Measurements from ENCODE around the gene PTPN1. TPM values are rescaled to one million over a fixed set of nuclear protein-coding genes. Genes with fewer than 3 reads are reported as not detected.

PTPN1 gene
- total and polyA plus RNA-seq, 8 donors: 26.3 to 98.6 (median 30.4) TPM

GRCh38 chr20:50621068-50621665 is 111.0 kb downstream of the PTPN1 start:
- no peak for DNase-seq

GRCh38 chr20:50624351-50625016 is 114.3 kb downstream of the PTPN1 start:
- no peak overlapping the region for H3K4me3 ChIP-seq
- H3K36me3 ChIP-seq: no peaks in the 10 kb centered on the region
- H3K27me3 ChIP-seq: no peaks in the 10 kb centered on the region
- peaks cover 0 to 13% of the 10 kb centered on the region in 2 donors for H3K9me3 ChIP-seq
- no peak overlapping the region for H3K27ac ChIP-seq
- no peak for TF ChIP-seq CTCF (IDR thresholded peaks at IDR 0.05)
- intact Hi-C loops (cut with DNase I): no loop called here
- DNase-seq (peak in 3 of 4 donors; percentile 57 to 60 (median 59)), ATAC-seq (peak; percentile 77)
- H3K4me1 ChIP-seq: no peaks in the 10 kb centered on the region

More at GRCh38 chr20:50621068-50621665, 111.0 kb downstream of the PTPN1 start:
- Histone ChIP-seq H3K27ac (no peak overlapping the region), H3K4me1 (no peaks in the 10 kb centered on the region), H3K9me3 (peaks cover 0 to 13% of the 10 kb centered on the region in 2 donors), H3K36me3 (no peaks in the 10 kb centered on the region), H3K27me3 (no peaks in the 10 kb centered on the region), H3K4me3 (no peak overlapping the region)
- ATAC-seq: no peak
- TF ChIP-seq CTCF (IDR thresholded peaks at IDR 0.05): no peak
- intact Hi-C loops (cut with DNase I): no loop called here

- no peak for DNase-seq
- peak in 1 of 2 donors; percentile 29 for TF ChIP-seq CTCF (IDR thresholded peaks at IDR 0.05)
- H3K4me1 ChIP-seq: no peaks in the 10 kb centered on the region
- intact Hi-C loops (cut with DNase I): no loop called here
- H3K27ac ChIP-seq: no peak overlapping the region
- H3K4me3 ChIP-seq: no peak overlapping the region
- peak; percentile 26 for ATAC-seq
- no peaks in the 10 kb centered on the region for H3K36me3 ChIP-seq
- no peaks in the 10 kb centered on the region for H3K27me3 ChIP-seq
- peaks cover 0 to 6% of the 10 kb centered on the region in 2 donors for H3K9me3 ChIP-seq
Measured at GRCh38 chr20:50625986-50626677, 115.9 kb downstream of the PTPN1 start.

- Histone ChIP-seq H3K4me3 (no peak overlapping the region), H3K36me3 (no peaks in the 10 kb centered on the region), H3K4me1 (no peaks in the 10 kb centered on the region), H3K27me3 (no peaks in the 10 kb centered on the region), H3K9me3 (no peaks in the 10 kb centered on the region), H3K27ac (no peak overlapping the region)
- ATAC-seq (no peak), DNase-seq (no peak)
- no peak for TF ChIP-seq CTCF (IDR thresholded peaks at IDR 0.05)
- intact Hi-C loops (cut with DNase I): no loop called here
Measured at GRCh38 chr20:50627747-50628146, 117.6 kb downstream of the PTPN1 start.

- DNase-seq: no peak
- H3K36me3 ChIP-seq: no peaks in the 10 kb centered on the region
- no peaks in the 10 kb centered on the region for H3K27me3 ChIP-seq
- H3K9me3 ChIP-seq: no peaks in the 10 kb centered on the region
- H3K4me1 ChIP-seq: no peaks in the 10 kb centered on the region
- intact Hi-C loops (cut with DNase I): no loop called here
- no peak for TF ChIP-seq CTCF (IDR thresholded peaks at IDR 0.05)
- H3K27ac ChIP-seq: no peak overlapping the region
- H3K4me3 ChIP-seq: no peak overlapping the region
- no peak for ATAC-seq
Measured at GRCh38 chr20:50628332-50628731, 118.1 kb downstream of the PTPN1 start.
